HUES64 (cell line): Measurements from ENCODE around the gene TRAFD1.

ENCODE experiments used
- H3K27ac ChIP-seq: 2 replicates; pipeline ENCODE4 v1.7.0; 2013; ENCODE audit warnings: low read depth, low read length, inconsistent platforms
- H3K27me3 ChIP-seq: 2 replicates; pipeline ENCODE4 v1.6.1; 2013; ENCODE audit warnings: mild to moderate bottlenecking, low read length; ENCODE audit not compliant: insufficient read depth
- H3K36me3 ChIP-seq: 2 replicates; pipeline ENCODE4 v1.6.1; 2013; ENCODE audit warnings: mild to moderate bottlenecking, low read length; ENCODE audit not compliant: insufficient read depth
- H3K4me1 ChIP-seq: 2 replicates; pipeline ENCODE4 v1.6.1; 2013; ENCODE audit warnings: mild to moderate bottlenecking, low read length, moderate library complexity; ENCODE audit not compliant: insufficient read depth
- H3K4me3 ChIP-seq: 2 replicates; pipeline ENCODE4 v1.5.1; 2013; ENCODE audit warnings: mild to moderate bottlenecking, low read length, moderate library complexity
- H3K9ac ChIP-seq: 2 replicates; pipeline ENCODE4 v1.6.1; 2013; ENCODE audit warnings: mild to moderate bottlenecking, low read depth, low read length
- H3K9me3 ChIP-seq: 2 replicates; pipeline ENCODE4 v1.6.1; 2013; ENCODE audit warnings: low read depth, low read length; ENCODE audit not compliant: insufficient read depth
- WGBS: fragments of 150-250, 120-280 bp; methylation state at CpG from one replicate; pipeline ENCODE4 v1.1.7; 2013; ENCODE audit warnings: missing lambda C conversion rate; 5-methylcytosine and 5-hydroxymethylcytosine counted together

The TRAFD1 gene

DNA sequence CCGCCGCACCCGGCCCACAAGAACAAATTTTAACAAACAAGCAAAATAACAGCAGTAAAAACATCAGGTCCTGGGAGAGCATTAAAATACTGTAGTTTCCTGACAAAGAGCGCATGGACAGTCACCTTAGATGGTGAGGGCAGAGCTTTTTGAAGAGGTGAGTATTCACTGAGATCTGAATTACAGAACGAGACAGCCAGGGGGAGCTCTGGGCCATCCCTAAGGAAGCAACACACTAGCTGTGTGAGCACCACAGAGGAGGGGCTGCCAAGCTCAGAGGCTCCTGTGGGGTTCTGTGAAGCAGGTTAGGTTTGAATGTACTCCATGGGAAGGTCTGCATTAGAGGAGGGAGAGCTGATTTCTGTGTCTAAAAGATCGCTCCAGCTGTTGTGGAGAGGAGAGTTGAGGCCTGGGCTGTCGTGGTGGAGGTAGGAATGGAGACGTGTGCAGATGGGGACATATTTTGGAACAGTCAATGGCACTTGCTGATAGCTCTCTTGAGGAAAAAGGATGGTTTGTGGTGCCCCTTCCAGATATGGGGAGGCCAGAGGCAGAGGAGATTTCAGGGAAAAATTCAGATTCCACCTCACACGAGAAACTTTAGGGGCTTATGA is 72.9 kb downstream of the TRAFD1 start:
- no peak overlapping the region for H3K9ac ChIP-seq
- no peak overlapping the region for H3K27ac ChIP-seq
- H3K27me3 ChIP-seq = no peaks in the 10 kb centered on the region
- no peaks in the 10 kb centered on the region for H3K9me3 ChIP-seq
- H3K4me3 ChIP-seq = no peak overlapping the region
- peaks cover 66% of the 10 kb centered on the region for H3K36me3 ChIP-seq
- no peaks in the 10 kb centered on the region for H3K4me1 ChIP-seq
- WGBS = 81% methylated on average over 9 of the region's 9 CpGs

DNA sequence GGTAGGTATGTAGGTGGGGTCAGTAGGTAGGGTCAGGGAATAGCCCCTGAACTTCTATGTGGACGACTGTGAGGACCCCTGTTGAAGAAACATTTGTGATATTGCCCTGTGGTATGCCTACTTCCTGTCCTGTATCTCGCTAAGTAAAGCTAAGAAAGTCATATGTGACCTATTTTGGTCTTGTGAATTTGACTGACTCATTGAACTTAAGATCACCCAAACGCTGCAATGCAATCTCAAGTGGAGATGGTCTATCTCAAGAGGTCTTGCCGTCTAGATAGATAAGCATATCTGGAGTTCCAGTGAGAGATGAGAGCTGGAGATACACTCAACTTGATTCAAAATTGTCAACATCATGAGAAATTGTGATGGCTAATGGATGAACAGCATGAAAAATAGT is 73.8 kb downstream of the TRAFD1 start:
- H3K27me3 ChIP-seq = no peaks in the 10 kb centered on the region
- H3K9ac ChIP-seq = no peak overlapping the region
- WGBS = 93% methylated on average over 4 of the region's 4 CpGs
- no peaks in the 10 kb centered on the region for H3K4me1 ChIP-seq
- H3K4me3 ChIP-seq = no peak overlapping the region
- H3K36me3 ChIP-seq = peaks cover 60% of the 10 kb centered on the region
- H3K27ac ChIP-seq = no peak overlapping the region
- H3K9me3 ChIP-seq = no peaks in the 10 kb centered on the region
